Measurements from ENCODE around the gene DMRT2.

DNA sequence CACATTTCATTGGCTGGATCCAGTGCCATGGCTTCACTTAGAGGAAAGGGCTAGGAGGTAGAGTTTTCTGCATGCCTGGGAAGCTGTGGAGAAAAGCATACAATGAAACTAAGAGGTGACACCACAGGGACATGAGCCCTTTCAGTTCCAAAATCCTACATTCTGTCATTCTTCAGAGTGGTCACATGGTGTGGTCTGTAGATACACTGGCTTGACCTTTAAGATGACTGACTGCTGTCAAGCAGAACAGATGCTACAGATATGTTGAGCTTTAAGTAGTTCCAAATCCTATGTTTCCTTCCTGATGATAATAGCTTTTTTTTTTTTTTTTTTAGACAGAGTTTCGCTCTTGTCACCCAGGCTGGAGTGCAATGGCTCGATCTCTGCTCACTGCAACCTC is 47.5 kb upstream of the DMRT2 start:
- TF ChIP-seq, protein P1, sequence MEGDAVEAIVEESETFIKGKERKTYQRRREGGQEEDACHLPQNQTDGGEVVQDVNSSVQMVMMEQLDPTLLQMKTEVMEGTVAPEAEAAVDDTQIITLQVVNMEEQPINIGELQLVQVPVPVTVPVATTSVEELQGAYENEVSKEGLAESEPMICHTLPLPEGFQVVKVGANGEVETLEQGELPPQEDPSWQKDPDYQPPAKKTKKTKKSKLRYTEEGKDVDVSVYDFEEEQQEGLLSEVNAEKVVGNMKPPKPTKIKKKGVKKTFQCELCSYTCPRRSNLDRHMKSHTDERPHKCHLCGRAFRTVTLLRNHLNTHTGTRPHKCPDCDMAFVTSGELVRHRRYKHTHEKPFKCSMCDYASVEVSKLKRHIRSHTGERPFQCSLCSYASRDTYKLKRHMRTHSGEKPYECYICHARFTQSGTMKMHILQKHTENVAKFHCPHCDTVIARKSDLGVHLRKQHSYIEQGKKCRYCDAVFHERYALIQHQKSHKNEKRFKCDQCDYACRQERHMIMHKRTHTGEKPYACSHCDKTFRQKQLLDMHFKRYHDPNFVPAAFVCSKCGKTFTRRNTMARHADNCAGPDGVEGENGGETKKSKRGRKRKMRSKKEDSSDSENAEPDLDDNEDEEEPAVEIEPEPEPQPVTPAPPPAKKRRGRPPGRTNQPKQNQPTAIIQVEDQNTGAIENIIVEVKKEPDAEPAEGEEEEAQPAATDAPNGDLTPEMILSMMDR (IDR thresholded peaks at IDR 0.05; ENCODE audit: extremely low read depth in 1 of 2, insufficient read depth in 1 of 2, low read depth in 1 of 2, low read length in 2 of 2), result no peak
- TF ChIP-seq, protein P2, sequence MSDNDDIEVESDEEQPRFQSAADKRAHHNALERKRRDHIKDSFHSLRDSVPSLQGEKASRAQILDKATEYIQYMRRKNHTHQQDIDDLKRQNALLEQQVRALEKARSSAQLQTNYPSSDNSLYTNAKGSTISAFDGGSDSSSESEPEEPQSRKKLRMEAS (IDR thresholded peaks at IDR 0.05; ENCODE audit: insufficient read depth, insufficient read length), result no peak
- no peak for TF ChIP-seq POLR2A (IDR thresholded peaks at IDR 0.05; ENCODE audit: low read depth, low read length)
